Naive B cell (primary cell): ENCODE results near the gene MXD3. TPM values are rescaled to one million over a fixed set of nuclear protein-coding genes. Genes with fewer than 3 reads are reported as not detected.
"Not testable (repeated sequence)": the region's sequence is repeated elsewhere in the genome, so short reads cannot be mapped to it uniquely, and the experiment has no call there.

Source experiments
- ATAC-seq, 2 donors: fragments of 150-1000 bp; cut with Tn5 transposase; 2 replicates each; pipeline ENCODE4 v1.10.0; 2021; ENCODE audit warnings: low read depth in 2 of 2, mild to moderate bottlenecking in 2 of 2, moderate library complexity in 2 of 2
- DNase-seq: peaks from one replicate; pipeline ENCODE4 v3.0.0; 2022
- H3K27ac Mint-ChIP-seq, 6 donors: one replicate each; pipeline ENCODE4 v1.8.0; 2020 to 2022; ENCODE audit warnings: mild to moderate bottlenecking in 6 of 6, mixed read lengths in 6 of 6, moderate library complexity in 5 of 6, inconsistent platforms in 2 of 6
- H3K27me3 Mint-ChIP-seq, 3 donors: one replicate each; pipeline ENCODE4 v1.8.0; 2021 to 2022; ENCODE audit warnings: mixed read lengths in 3 of 3, mild to moderate bottlenecking in 1 of 3
- H3K36me3 Mint-ChIP-seq, 2 donors: one replicate each; pipeline ENCODE4 v1.8.0; 2020 to 2022; ENCODE audit warnings: mixed read lengths in 2 of 2, inconsistent platforms in 1 of 2, mild to moderate bottlenecking in 1 of 2
- H3K4me1 Mint-ChIP-seq, 3 donors: one replicate each; pipeline ENCODE4 v1.8.0; 2020 to 2022; ENCODE audit warnings: mixed read lengths in 3 of 3, inconsistent platforms in 1 of 3, mild to moderate bottlenecking in 1 of 3, moderate library complexity in 1 of 3
- H3K4me3 Mint-ChIP-seq, 8 donors: one replicate each; pipeline ENCODE4 v1.8.0; 2020 to 2022; ENCODE audit warnings: mild to moderate bottlenecking in 8 of 8, mixed read lengths in 8 of 8, moderate library complexity in 8 of 8, inconsistent platforms in 2 of 8
- H3K9me3 Mint-ChIP-seq, 7 donors: one replicate each; pipeline ENCODE4 v1.8.0; 2020 to 2022; ENCODE audit warnings: mixed read lengths in 7 of 7, mild to moderate bottlenecking in 5 of 7, inconsistent platforms in 2 of 7, moderate library complexity in 1 of 7
- polyA plus RNA-seq, 6 donors: library from polyadenylated mRNA; unstranded; fragments of 300-500 nt; fragmentation: Illumina TruSeq; gene quantifications; one replicate each; pipeline ENCODE4 v1.2.3, GENCODE V29; 2021; ENCODE audit warnings: low read depth in 6 of 6

MXD3 gene
- polyA plus RNA-seq, 6 donors from 2014 or later: 0.52 to 2.3 (median 1.4) TPM

- peak overlapping the region in 6 of 8 donors; percentile 22 to 65 (median 54) for H3K4me3 Mint-ChIP-seq
- DNase-seq (no peak), ATAC-seq (no peak)
- H3K4me1 Mint-ChIP-seq: peaks cover 54 to 63% (median 56%) of the 10 kb centered on the region in 3 donors
- no peaks in the 10 kb centered on the region for H3K27me3 Mint-ChIP-seq
- H3K9me3 Mint-ChIP-seq: peaks cover 0 to 4% (median 0%) of the 10 kb centered on the region in 7 donors
- peaks cover 0 to 11% of the 10 kb centered on the region in 2 donors for H3K36me3 Mint-ChIP-seq
- peak overlapping the region in 1 of 6 donors; percentile 61 for H3K27ac Mint-ChIP-seq
These were observed 41.4 kb upstream of the MXD3 start for GRCh38 chr5:177353093-177353492.

DNA sequence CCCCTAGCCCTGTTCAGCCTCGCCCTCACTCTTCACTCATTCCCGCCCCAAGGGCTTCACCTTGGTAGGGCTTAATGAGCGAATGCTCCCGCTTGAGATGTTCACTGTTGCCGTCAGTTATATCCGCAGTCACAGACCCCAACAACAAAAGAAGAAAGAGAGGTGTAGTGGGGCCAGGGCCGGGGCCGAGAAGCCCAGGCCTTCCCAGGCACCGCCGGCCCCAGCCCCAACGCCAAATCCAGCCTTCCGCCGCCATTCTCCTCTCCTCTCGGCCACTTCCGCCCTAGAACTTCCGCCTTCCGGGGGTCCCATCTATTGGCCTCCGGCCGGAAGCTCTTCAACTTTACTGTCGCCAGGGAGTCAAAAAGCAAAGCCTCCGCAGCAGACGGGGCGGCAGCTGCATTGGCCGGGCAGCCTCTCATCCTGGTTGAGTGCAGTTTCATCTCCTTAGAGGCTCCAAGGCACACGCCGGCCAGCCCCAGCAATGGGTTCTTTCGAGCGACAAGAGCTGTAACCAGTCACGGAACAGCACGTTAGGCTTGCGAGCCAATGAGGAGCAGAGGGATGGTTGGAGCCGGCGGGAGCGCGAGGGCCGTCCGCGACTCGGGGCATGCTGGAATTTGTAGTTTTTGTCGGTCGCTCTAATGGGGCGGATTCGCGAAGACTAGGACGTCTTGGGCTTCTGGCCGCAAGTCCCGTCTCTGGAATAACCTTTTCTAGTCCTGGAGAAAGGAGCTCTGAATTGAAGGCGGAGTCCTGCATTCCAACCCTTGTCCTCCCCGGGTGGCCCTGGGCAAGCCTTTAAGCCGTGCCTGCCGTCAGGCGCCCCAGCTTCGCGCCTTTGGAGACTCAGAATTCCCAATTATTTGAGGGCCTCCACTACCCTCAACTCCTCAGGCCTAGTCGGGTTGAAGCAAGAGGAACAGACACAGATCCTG lies 40.0 kb upstream of the MXD3 start, which contains the start of gene LMAN2:
Gene LMAN2, minus strand, starts transcription at position 277 of the 938 bp plus-strand sequence. Its CDS starts 21 bp downstream, at position 256.
- peaks cover 0 to 4% (median 0%) of the 10 kb centered on the region in 7 donors for H3K9me3 Mint-ChIP-seq
- H3K36me3 Mint-ChIP-seq: peaks cover 4 to 11% of the 10 kb centered on the region in 2 donors
- ATAC-seq: peak; percentile 96 to 97
- H3K27me3 Mint-ChIP-seq: no peaks in the 10 kb centered on the region
- H3K4me1 Mint-ChIP-seq: peaks cover 44 to 62% (median 51%) of the 10 kb centered on the region in 3 donors
- peak within 1 kb of the TSS; percentile 98 to 99 (median 98) for H3K27ac Mint-ChIP-seq
- DNase-seq: peak; percentile 93
- H3K4me3 Mint-ChIP-seq: peak within 1 kb of the TSS; percentile 92 to 100 (median 98)

- peak overlapping the region; percentile 98 to 99 (median 98) for H3K27ac Mint-ChIP-seq
These were observed 39.2 kb upstream of the MXD3 start for GRCh38 chr5:177350776-177351391.

GRCh38 chr5:177349762-177350161 lies 38.1 kb upstream of the MXD3 start:
- peaks cover 4 to 11% of the 10 kb centered on the region in 2 donors for H3K36me3 Mint-ChIP-seq
- peaks cover 0 to 3% (median 0%) of the 10 kb centered on the region in 7 donors for H3K9me3 Mint-ChIP-seq
- DNase-seq (no peak), ATAC-seq (no peak)
- H3K27me3 Mint-ChIP-seq: no peaks in the 10 kb centered on the region
- H3K4me1 Mint-ChIP-seq: peaks cover 29 to 59% (median 43%) of the 10 kb centered on the region in 3 donors
- peak overlapping the region; percentile 55 to 99 (median 93) for H3K4me3 Mint-ChIP-seq
- peak overlapping the region in 4 of 6 donors; percentile 35 to 98 (median 78) for H3K27ac Mint-ChIP-seq

More at GRCh38 chr5:177350776-177351391, 39.2 kb upstream of the MXD3 start:
- Mint-ChIP-seq H3K4me3 (peak overlapping the region; percentile 92 to 100 (median 98)), H3K36me3 (peaks cover 4 to 11% of the 10 kb centered on the region in 2 donors), H3K27me3 (no peaks in the 10 kb centered on the region), H3K4me1 (peaks cover 37 to 60% (median 46%) of the 10 kb centered on the region in 3 donors), H3K9me3 (peaks cover 0 to 4% (median 0%) of the 10 kb centered on the region in 7 donors)
- ATAC-seq (no peak), DNase-seq (no peak)

- no peaks in the 10 kb centered on the region for H3K9me3 Mint-ChIP-seq
- peak overlapping the region; percentile 55 to 99 (median 93) for H3K4me3 Mint-ChIP-seq
- H3K4me1 Mint-ChIP-seq: peaks cover 24 to 59% (median 43%) of the 10 kb centered on the region in 3 donors
- H3K36me3 Mint-ChIP-seq: peaks cover 4 to 11% of the 10 kb centered on the region in 2 donors
- ATAC-seq (no peak), DNase-seq (no peak)
- no peaks in the 10 kb centered on the region for H3K27me3 Mint-ChIP-seq
- H3K27ac Mint-ChIP-seq: peak overlapping the region in 2 of 6 donors; percentile 85 to 98
These were observed 37.6 kb upstream of the MXD3 start for GRCh38 chr5:177349362-177349647.

GRCh38 chr5:177347699-177348098 lies 36.0 kb upstream of the MXD3 start:
- peak overlapping the region in 1 of 8 donors; percentile 33 for H3K4me3 Mint-ChIP-seq
- no peak for DNase-seq
- H3K4me1 Mint-ChIP-seq: peaks cover 26 to 52% (median 46%) of the 10 kb centered on the region in 3 donors
- H3K27ac Mint-ChIP-seq: no peak overlapping the region
- ATAC-seq: no peak
- no peaks in the 10 kb centered on the region for H3K9me3 Mint-ChIP-seq
- H3K27me3 Mint-ChIP-seq: no peaks in the 10 kb centered on the region
- peaks cover 4 to 11% of the 10 kb centered on the region in 2 donors for H3K36me3 Mint-ChIP-seq

GRCh38 chr5:177346820-177347219 lies 35.1 kb upstream of the MXD3 start:
- ATAC-seq (no peak), DNase-seq (no peak)
- no peaks in the 10 kb centered on the region for H3K9me3 Mint-ChIP-seq
- H3K36me3 Mint-ChIP-seq: peaks cover 4 to 11% of the 10 kb centered on the region in 2 donors
- H3K27me3 Mint-ChIP-seq: no peaks in the 10 kb centered on the region
- H3K4me1 Mint-ChIP-seq: peaks cover 26 to 43% (median 41%) of the 10 kb centered on the region in 3 donors
- peak overlapping the region in 2 of 8 donors; percentile 18 to 33 for H3K4me3 Mint-ChIP-seq
- H3K27ac Mint-ChIP-seq: peak overlapping the region in 1 of 6 donors; percentile 52

DNA sequence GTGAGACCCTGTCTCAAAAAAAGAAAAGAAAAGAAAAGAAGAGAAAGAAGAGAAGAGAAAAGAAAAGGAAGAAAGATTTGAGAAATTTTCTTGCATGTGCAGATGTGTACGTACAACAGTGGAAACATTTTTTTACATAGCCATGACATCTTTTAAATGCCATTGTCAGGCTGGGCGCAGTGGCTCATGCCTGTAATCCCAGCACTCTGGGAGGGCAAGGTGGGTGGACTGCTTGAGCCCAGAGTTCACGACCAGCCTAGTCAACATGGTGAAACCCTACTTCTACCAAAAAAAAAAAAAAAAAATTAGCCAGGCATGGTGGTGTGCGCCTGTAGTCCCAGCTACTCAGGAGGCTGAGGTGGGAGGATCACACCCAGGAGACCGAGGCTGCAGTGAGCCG lies 33.2 kb upstream of the MXD3 start:
- no peak for DNase-seq
- H3K4me3 Mint-ChIP-seq: no peak overlapping the region
- H3K4me1 Mint-ChIP-seq: peaks cover 15 to 32% (median 29%) of the 10 kb centered on the region in 3 donors

DNA sequence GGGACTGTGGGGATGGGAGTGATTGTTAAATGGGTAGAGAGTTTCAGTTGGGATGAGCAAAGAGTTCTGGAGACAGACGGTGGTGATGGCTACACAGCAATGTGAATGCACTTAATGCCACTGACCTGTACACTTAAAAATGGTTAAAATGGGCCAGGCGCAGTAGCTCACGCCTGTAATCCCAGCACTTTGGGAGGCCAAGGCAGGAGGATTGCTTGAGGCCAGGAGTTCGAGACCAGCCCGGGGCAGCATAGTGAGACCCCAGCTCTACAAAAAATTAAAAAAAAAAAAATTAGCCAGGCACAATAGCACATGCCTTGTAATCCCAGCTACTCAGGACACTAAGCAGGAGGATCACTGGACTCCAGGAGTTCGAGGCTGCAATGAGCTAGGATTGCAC lies 32.1 kb upstream of the MXD3 start:
- DNase-seq (no peak), ATAC-seq (no peak)
- Mint-ChIP-seq H3K9me3 (no peaks in the 10 kb centered on the region), H3K27me3 (no peaks in the 10 kb centered on the region), H3K4me3 (no peak overlapping the region), H3K27ac (peak overlapping the region in 1 of 6 donors; percentile 9), H3K36me3 (peaks cover 7 to 11% of the 10 kb centered on the region in 2 donors), H3K4me1 (peaks cover 13 to 24% (median 19%) of the 10 kb centered on the region in 3 donors)

More for the DNA sequence above, 33.2 kb upstream of the MXD3 start:
- Mint-ChIP-seq H3K27me3 (no peaks in the 10 kb centered on the region), H3K9me3 (no peaks in the 10 kb centered on the region), H3K27ac (no peak overlapping the region), H3K36me3 (peaks cover 5 to 9% of the 10 kb centered on the region in 2 donors)
- no peak for ATAC-seq

DNA sequence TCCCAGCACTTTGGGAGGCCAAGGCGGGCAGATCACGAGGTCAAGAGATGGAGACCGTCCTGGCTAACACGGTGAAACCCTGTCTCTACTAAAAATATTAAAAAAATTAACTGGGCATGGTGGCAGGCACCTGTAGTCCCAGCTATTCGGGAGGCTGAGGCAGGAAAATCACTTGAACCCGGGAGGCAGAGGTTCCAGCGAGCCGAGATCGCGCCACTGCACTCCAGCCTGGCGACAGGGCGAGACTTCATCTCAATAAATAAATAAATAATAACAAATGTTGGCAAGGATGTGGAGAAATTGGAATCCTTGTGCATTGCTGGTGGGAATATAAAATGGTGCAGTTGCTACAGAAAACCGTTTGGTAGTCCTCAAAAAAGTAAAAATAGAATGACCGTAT lies 31.3 kb upstream of the MXD3 start:
- not testable (repeated sequence) for H3K9me3 Mint-ChIP-seq, H3K27me3 Mint-ChIP-seq, DNase-seq, ATAC-seq, H3K4me3 Mint-ChIP-seq, H3K27ac Mint-ChIP-seq
- Mint-ChIP-seq H3K4me1 (peaks cover 13 to 24% (median 19%) of the 10 kb centered on the region in 3 donors), H3K36me3 (peaks cover 7 to 11% of the 10 kb centered on the region in 2 donors)

GRCh38 chr5:177339107-177339638 lies 27.5 kb upstream of the MXD3 start:
- ATAC-seq (no peak), DNase-seq (no peak)
- Mint-ChIP-seq H3K4me3 (no peak overlapping the region), H3K36me3 (peaks cover 7 to 21% of the 10 kb centered on the region in 2 donors), H3K4me1 (peaks cover 3 to 19% (median 17%) of the 10 kb centered on the region in 3 donors), H3K9me3 (no peaks in the 10 kb centered on the region), H3K27me3 (no peaks in the 10 kb centered on the region), H3K27ac (peak overlapping the region in 1 of 6 donors; percentile 50)

- H3K36me3 Mint-ChIP-seq: peaks cover 7 to 25% of the 10 kb centered on the region in 2 donors
- H3K9me3 Mint-ChIP-seq: no peaks in the 10 kb centered on the region
- H3K4me1 Mint-ChIP-seq: peaks cover 8 to 22% (median 19%) of the 10 kb centered on the region in 3 donors
- H3K27me3 Mint-ChIP-seq: no peaks in the 10 kb centered on the region
- DNase-seq (no peak), ATAC-seq (no peak)
- H3K27ac Mint-ChIP-seq: no peak overlapping the region
- no peak overlapping the region for H3K4me3 Mint-ChIP-seq
These were observed 26.8 kb upstream of the MXD3 start for GRCh38 chr5:177338251-177339106.
